HepG2 (cell line): Measurements from ENCODE around the gene PRSS8. TPM values are rescaled to one million over a fixed set of nuclear protein-coding genes. Genes with fewer than 3 reads are reported as not detected.

Experiments
- CBX1 ChIP-seq: IDR thresholded peaks from one replicate; pipeline ENCODE4 v1.6.1; 2016; ENCODE audit warnings: antibody characterized with exemption, low read depth
- EEA1 ChIP-seq: sonication (generic); formaldehyde crosslinking; IDR thresholded peaks from 2 replicates; pipeline ENCODE4 v1.5.1; 2020; ENCODE audit warnings: mild to moderate bottlenecking, missing genetic modification reagents, borderline replicate concordance
- EHMT2 ChIP-seq: fragments of 200-600 bp; sonication (generic); IDR thresholded peaks from 2 replicates; pipeline ENCODE4 v1.7.0; 2017; ENCODE audit warnings: antibody characterized with exemption, low read depth, low read length, borderline replicate concordance
- ELK4 ChIP-seq: sonication (generic); formaldehyde crosslinking; IDR thresholded peaks from 2 replicates; pipeline ENCODE4 v1.9.0; 2021; ENCODE audit warnings: missing genetic modification reagents, borderline replicate concordance
- HMG20A ChIP-seq: IDR thresholded peaks from 2 replicates; pipeline ENCODE4 v1.6.1; 2016; ENCODE audit warnings: borderline replicate concordance
- ISL2 ChIP-seq: sonication (generic); formaldehyde crosslinking; IDR thresholded peaks from 2 replicates; pipeline ENCODE4 v1.5.0; 2020; ENCODE audit warnings: missing genetic modification reagents
- MIER2 ChIP-seq: IDR thresholded peaks from 2 replicates; pipeline ENCODE4 v1.6.1; 2016; ENCODE audit warnings: missing biosample characterization, missing genetic modification reagents
- MNT ChIP-seq: fragments of 450-650 bp; IDR thresholded peaks from 2 replicates; pipeline ENCODE4 v1.6.1; 2016
- MYNN ChIP-seq: sonication (generic); formaldehyde crosslinking; IDR thresholded peaks from 2 replicates; pipeline ENCODE4 v1.4.0; 2020; ENCODE audit warnings: mild to moderate bottlenecking, low read depth, missing genetic modification reagents
- NR2F1 ChIP-seq, 2 experiments: fragments of 450-650 bp in 1 of 2; formaldehyde crosslinking in 1 of 2; IDR thresholded peaks; 2 replicates each; pipeline versions ENCODE4 v1.5.0 to v1.6.1; 2016 to 2020; ENCODE audit warnings: mild to moderate bottlenecking in 1 of 2, missing compliant biosample characterization in 1 of 2, missing genetic modification reagents in 1 of 2, moderate library complexity in 1 of 2
- REXO4 ChIP-seq: sonication (generic); formaldehyde crosslinking; IDR thresholded peaks from 2 replicates; pipeline ENCODE4 v1.8.0; 2022; ENCODE audit warnings: missing genetic modification reagents, mild to moderate bottlenecking, borderline replicate concordance
- SIX4 ChIP-seq: sonication (generic); formaldehyde crosslinking; IDR thresholded peaks from 2 replicates; pipeline ENCODE4 v1.4.0; 2020; ENCODE audit warnings: missing genetic modification reagents
- SRSF4 ChIP-seq: fragments of 200-400 bp; formaldehyde crosslinking; IDR thresholded peaks from one replicate; pipeline ENCODE4 v1.6.1; 2018; ENCODE audit warnings: mild to moderate bottlenecking, low read depth, low read length, moderate library complexity; ENCODE audit not compliant: poor library complexity, severe bottlenecking
- TFDP2 ChIP-seq: sonication (generic); formaldehyde crosslinking; IDR thresholded peaks from 2 replicates; pipeline ENCODE4 v1.4.0; 2020; ENCODE audit warnings: missing genetic modification reagents
- ZBTB49 ChIP-seq: sonication (generic); formaldehyde crosslinking; IDR thresholded peaks from 2 replicates; pipeline ENCODE4 v1.4.0; 2020; ENCODE audit warnings: missing genetic modification reagents, borderline replicate concordance
- ZC3H4 ChIP-seq: sonication (generic); formaldehyde crosslinking; IDR thresholded peaks from 2 replicates; pipeline ENCODE4 v1.4.0; 2020; ENCODE audit warnings: missing genetic modification reagents, borderline replicate concordance
- ZNF234 ChIP-seq: sonication (generic); formaldehyde crosslinking; conservative IDR thresholded peaks from 2 replicates; pipeline ENCODE4 v1.5.1; 2020; ENCODE audit warnings: mild to moderate bottlenecking, missing genetic modification reagents
- ZNF512 ChIP-seq: sonication (generic); formaldehyde crosslinking; IDR thresholded peaks from 2 replicates; pipeline ENCODE4 v1.4.0; 2020; ENCODE audit warnings: mild to moderate bottlenecking, missing genetic modification reagents
- ZNF674 ChIP-seq: sonication (generic); formaldehyde crosslinking; IDR thresholded peaks from 2 replicates; pipeline ENCODE4 v1.5.0; 2020; ENCODE audit warnings: low read depth, mild to moderate bottlenecking, missing genetic modification reagents
- ZNF704 ChIP-seq: sonication (generic); formaldehyde crosslinking; IDR thresholded peaks from 2 replicates; pipeline ENCODE4 v1.8.1; 2023; ENCODE audit warnings: mild to moderate bottlenecking, inconsistent platforms, moderate library complexity, missing genetic modification reagents, borderline replicate concordance
- polyA plus RNA-seq, 8 experiments: library from polyadenylated mRNA; depleted of rRNA in 3 of 8; stranded (reverse) in 7 of 8; unstranded in 1 of 8; fragments of >200 nt; fragmentation: Illumina TruSeq in 4 of 8; extraction: Trizol in 4 of 8; gene quantifications; 2 replicates each; pipeline versions ENCODE4 v1.2.1 to v1.2.3, GENCODE V29; 2011 to 2016; ENCODE audit warnings: low read depth in 4 of 8, missing spikeins in 1 of 8, mixed read lengths in 1 of 8; ENCODE audit not compliant: insufficient read depth in 1 of 8
- total RNA-seq, 5 experiments: library from RNA; depleted of rRNA; stranded (reverse); fragments of >200 nt; fragmentation: Illumina TruSeq; extraction: Trizol; gene quantifications; 2 replicates each; pipeline ENCODE4 v1.2.3, GENCODE V29; 2016; ENCODE audit warnings: low read depth in 1 of 5

PRSS8 gene
- total and polyA plus RNA-seq, 2 of the 13 experiments (the other 11 are each of a cell fraction or from before 2014, with no cell fraction given): 2.6 to 7.2 TPM

- no peak for TF ChIP-seq SRSF4
- TF ChIP-seq ZNF704 (CRISPR knock-in tag): peak; percentile 97
- no peak for TF ChIP-seq ELK4 (CRISPR knock-in tag)
- TF ChIP-seq ZBTB49: 0 out of 2 replicates have a peak, but pooled peaks have one; percentile 75
- peak; percentile 94 for TF ChIP-seq TFDP2 (CRISPR knock-in tag)
- TF ChIP-seq SIX4: peak; percentile 52; the same call in 1 of the 2 replicates
- peak; percentile 96 for TF ChIP-seq EEA1
- TF ChIP-seq MIER2 (CRISPR knock-in tag): peak; percentile 76; the same call in 1 of the 2 replicates
- TF ChIP-seq ZNF674 (CRISPR knock-in tag): 0 out of 2 replicates have a peak, but pooled peaks have one; percentile 68
- peak; percentile 88 for TF ChIP-seq MYNN (CRISPR knock-in tag)
- TF ChIP-seq CBX1: peak; percentile 41
- peak; percentile 91 to 92 for TF ChIP-seq NR2F1 (CRISPR knock-in tag; IDR thresholded peaks at IDR 0.05)
- TF ChIP-seq HMG20A: peak; percentile 92
- peak; percentile 45; the same call in 1 of the 2 replicates for TF ChIP-seq ZC3H4 (CRISPR knock-in tag)
- TF ChIP-seq EHMT2: no peak
- TF ChIP-seq ZNF512 (CRISPR knock-in tag): no peak
- TF ChIP-seq ZNF234 (CRISPR knock-in tag): peak; percentile 49; the same call in 1 of the 2 replicates
- peak; percentile 91 for TF ChIP-seq ISL2 (CRISPR knock-in tag)
- TF ChIP-seq MNT: peak; percentile 90
- TF ChIP-seq REXO4: peak; percentile 62; the same call in 1 of the 2 replicates
These were observed 29.8 kb downstream of the PRSS8 start (continued) for GRCh38 chr16:31105677-31106213.
